ENCODE data around the gene TET2. TPM values are rescaled to one million over a fixed set of nuclear protein-coding genes. Genes with fewer than 3 reads are reported as not detected.
"Not testable (repeated sequence)": the region's sequence is repeated elsewhere in the genome, so short reads cannot be mapped to it uniquely, and the experiment has no call there.

TET2 gene
- total RNA-seq, 1 donor from 2014 or later: 28.2 TPM

DNA sequence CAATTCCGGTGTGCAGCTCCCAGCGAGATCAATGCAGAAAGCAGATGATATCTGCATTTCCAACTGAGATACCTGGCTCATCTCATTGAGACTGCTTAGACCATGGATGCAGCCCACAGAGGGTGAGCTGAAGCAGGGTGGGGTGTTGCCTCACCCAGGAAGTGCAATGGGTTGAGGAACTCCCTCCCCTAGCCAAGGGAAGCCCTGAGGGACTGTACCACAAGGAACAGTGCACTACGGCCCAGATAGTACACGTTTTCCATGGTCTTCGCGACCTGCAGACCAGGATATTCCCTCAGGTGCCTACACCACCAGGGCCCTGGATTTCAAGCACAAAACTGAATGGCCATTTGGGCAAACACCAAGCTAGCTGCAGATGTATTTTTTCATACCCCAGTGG lies 150.0 kb downstream of the TET2 start:
- ATAC-seq: no peak

DNA sequence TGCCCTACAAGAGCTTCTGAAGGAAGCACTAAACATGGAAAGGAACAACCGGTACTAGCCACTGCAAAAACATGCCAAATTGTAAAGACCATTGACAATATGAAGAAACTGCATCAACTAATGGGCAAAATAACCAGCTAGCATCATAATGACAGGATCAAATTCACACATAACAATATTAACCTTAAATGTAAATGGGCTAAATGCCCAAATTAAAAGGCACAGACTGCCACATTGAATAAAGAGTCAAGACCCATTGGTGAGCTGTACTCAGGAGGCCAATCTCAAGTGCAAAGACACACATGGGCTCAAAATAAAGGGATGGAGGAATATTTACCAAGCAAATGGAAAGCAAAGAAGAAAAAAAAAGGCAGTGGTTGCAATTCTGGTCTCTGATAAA lies 152.4 kb downstream of the TET2 start:
- ATAC-seq: not testable (repeated sequence)

- no peak for ATAC-seq
These were observed 157.4 kb downstream of the TET2 start for GRCh38 chr4:105304085-105304484.

- ATAC-seq: no peak
These were observed 158.6 kb downstream of the TET2 start for GRCh38 chr4:105305019-105305836.

GRCh38 chr4:105306158-105306781 lies 159.6 kb downstream of the TET2 start:
- ATAC-seq: peak; percentile 93

DNA sequence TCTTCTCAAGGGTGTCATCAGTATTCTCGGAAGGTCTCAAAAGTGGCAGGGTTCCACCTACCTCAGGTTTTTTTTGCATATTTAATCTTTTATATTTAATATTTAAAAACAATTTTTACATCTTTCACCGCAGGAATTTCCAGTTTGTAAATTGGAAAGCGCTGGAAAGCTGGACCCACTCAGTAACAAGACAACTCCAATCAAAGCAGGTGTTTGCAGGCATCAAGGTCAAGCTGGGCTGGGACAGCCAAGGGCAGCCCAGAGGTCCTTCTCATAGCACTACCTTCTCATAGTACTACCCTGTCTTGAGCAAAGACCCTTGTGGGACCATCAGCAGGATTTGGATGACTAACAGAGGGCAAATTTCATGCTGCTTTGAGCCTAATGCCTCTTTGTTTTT lies 160.1 kb downstream of the TET2 start:
- no peak for ATAC-seq

- ATAC-seq: no peak
These were observed 171.8 kb downstream of the TET2 start for GRCh38 chr4:105318486-105318885.

DNA sequence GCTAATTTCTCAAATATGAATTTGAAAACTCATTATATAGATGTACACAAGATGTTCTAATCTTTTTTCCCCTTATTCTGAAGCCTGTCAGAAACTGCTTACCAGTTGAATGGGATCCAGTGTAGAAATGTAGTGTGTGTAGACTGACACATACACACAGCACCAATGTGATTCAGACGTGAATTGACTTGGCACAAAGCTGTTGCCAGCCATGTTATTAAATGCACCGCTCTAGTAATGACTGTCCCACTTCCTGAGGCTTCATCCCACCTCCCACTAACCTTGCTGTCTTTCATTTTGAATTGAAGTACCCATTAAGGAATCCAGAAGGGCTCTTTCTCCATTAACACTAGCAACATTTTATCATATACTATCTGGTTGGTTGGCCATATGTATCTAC lies 180.5 kb downstream of the TET2 start:
- no peak for ATAC-seq

- no peak for ATAC-seq
These were observed 181.3 kb downstream of the TET2 start for GRCh38 chr4:105327956-105328355.

- no peak for ATAC-seq
These were observed 182.4 kb downstream of the TET2 start for GRCh38 chr4:105329081-105329480.

Measured in esophagus mucosa (tissue), 1 donor.